Nephron (organoid): ENCODE results near the gene SART1.
"Not testable (repeated sequence)": the region's sequence is repeated elsewhere in the genome, so short reads cannot be mapped to it uniquely, and the experiment has no call there.

Source experiments
- H3K27ac Mint-ChIP-seq, 3 experiments: 2 replicates each; pipeline ENCODE4 v1.8.0; 2020; ENCODE audit warnings: mixed read lengths in 3 of 3, mild to moderate bottlenecking in 2 of 3, moderate library complexity in 1 of 3
- H3K27me3 Mint-ChIP-seq: 2 replicates; pipeline ENCODE4 v1.8.0; 2021; ENCODE audit warnings: low read depth, mild to moderate bottlenecking, moderate library complexity, mixed read lengths
- H3K36me3 Mint-ChIP-seq: 2 replicates; pipeline ENCODE4 v1.8.0; 2020; ENCODE audit warnings: low read depth, mixed read lengths
- H3K4me1 Mint-ChIP-seq: 2 replicates; pipeline ENCODE4 v1.8.0; 2020; ENCODE audit warnings: mixed read lengths
- H3K4me3 Mint-ChIP-seq, 3 experiments: 2 replicates each; pipeline ENCODE4 v1.8.0; 2020; ENCODE audit warnings: mild to moderate bottlenecking in 3 of 3, mixed read lengths in 3 of 3, moderate library complexity in 2 of 3
- H3K9me3 Mint-ChIP-seq: 2 replicates; pipeline ENCODE4 v1.8.0; 2020; ENCODE audit warnings: mixed read lengths
- TF ChIP-seq, protein P1 (sequence below), 3 experiments: fragments of 200-600 bp; sonication (generic); IDR thresholded peaks; one replicate each; pipeline ENCODE4 v1.5.0; 2021; ENCODE audit warnings: antibody characterized with exemption in 3 of 3; ENCODE audit not compliant: unreplicated experiment in 3 of 3

SART1 gene

DNA sequence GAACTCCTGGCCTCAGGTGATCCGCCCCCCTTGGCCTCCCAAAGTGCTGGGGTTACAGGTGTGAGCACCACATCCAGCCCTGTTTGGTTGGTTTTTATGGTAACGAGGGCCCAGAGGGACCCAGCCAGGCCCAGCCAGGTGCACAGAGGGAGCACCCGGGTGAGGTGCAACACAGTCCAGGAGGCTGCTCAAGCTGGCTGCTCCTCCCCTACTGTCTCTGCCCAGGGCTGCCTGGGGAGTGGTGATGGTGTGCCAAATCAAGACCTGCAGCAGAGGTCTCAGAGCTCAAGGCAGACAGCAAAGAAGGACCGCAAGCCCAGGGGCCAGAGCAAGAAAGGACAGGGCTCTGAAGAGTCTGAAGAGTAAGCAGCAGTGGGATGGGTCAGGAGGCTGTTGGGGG lies 14.9 kb upstream of the SART1 start:
- Mint-ChIP-seq H3K9me3 (no peaks in the 10 kb centered on the region), H3K36me3 (no peaks in the 10 kb centered on the region), H3K27me3 (peaks cover 8% of the 10 kb centered on the region), H3K27ac (no peak overlapping the region), H3K4me1 (peaks cover under 1% of the 10 kb centered on the region), H3K4me3 (no peak overlapping the region)
- TF ChIP-seq, protein P1, sequence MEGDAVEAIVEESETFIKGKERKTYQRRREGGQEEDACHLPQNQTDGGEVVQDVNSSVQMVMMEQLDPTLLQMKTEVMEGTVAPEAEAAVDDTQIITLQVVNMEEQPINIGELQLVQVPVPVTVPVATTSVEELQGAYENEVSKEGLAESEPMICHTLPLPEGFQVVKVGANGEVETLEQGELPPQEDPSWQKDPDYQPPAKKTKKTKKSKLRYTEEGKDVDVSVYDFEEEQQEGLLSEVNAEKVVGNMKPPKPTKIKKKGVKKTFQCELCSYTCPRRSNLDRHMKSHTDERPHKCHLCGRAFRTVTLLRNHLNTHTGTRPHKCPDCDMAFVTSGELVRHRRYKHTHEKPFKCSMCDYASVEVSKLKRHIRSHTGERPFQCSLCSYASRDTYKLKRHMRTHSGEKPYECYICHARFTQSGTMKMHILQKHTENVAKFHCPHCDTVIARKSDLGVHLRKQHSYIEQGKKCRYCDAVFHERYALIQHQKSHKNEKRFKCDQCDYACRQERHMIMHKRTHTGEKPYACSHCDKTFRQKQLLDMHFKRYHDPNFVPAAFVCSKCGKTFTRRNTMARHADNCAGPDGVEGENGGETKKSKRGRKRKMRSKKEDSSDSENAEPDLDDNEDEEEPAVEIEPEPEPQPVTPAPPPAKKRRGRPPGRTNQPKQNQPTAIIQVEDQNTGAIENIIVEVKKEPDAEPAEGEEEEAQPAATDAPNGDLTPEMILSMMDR (IDR thresholded peaks at IDR 0.05; ENCODE audit: unreplicated experiment in 3 of 3), result no peak

DNA sequence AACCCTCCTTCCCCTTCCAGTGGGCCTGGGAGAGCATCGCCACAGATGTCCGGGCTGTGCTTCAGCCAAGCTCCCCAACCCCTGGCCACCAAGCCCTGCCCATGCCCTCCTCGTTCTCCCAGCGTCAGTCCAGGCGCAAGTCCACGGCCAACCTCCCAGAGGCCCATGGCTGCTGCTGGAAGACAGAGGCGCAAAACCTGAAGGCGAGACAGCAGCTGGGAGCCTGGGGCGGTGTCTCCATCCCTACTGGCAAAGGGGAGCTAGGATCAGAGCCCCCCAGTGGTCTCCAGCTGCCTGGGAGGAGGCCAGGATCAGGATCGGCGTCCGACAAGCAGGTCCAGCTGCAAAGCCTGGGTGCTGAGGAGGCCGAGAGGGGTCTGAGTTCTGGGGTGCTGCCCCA lies 14.4 kb upstream of the SART1 start:
- H3K27ac Mint-ChIP-seq, result no peak overlapping the region
- H3K9me3 Mint-ChIP-seq, result no peaks in the 10 kb centered on the region
- no peaks in the 10 kb centered on the region for H3K4me1 Mint-ChIP-seq
- peaks cover 12% of the 10 kb centered on the region for H3K27me3 Mint-ChIP-seq
- no peak overlapping the region for H3K4me3 Mint-ChIP-seq
- H3K36me3 Mint-ChIP-seq, result no peaks in the 10 kb centered on the region
- TF ChIP-seq, protein P1 (IDR thresholded peaks at IDR 0.05; ENCODE audit: unreplicated experiment in 3 of 3), result no peak

DNA sequence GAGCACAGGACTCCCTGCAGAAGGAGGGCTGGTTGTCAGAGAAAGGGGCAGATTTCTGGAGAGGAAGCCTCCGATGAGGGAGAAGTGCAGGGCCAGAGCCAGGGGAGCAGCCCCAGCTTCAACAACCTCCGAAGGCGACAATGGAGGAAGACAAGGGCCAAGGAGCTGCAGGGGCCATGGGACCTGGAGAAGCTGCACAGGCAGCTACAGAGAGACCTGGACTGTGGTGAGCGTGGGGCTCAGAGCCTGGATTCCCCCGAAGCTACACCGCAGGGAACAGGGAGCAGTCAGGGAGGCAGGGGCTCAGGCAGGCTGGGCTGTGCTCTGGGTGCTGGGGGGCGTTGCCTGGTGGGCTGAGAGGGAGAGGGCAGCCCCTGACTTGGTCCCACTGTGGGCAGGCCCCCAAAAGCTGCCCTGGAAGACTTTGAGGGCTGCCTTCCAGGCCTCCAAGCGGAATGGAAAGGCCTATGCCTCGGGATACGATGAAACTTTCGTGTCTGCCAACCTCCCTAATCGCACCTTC lies 13.9 kb upstream of the SART1 start:
- Mint-ChIP-seq H3K36me3 (no peaks in the 10 kb centered on the region), H3K27ac (no peak overlapping the region), H3K9me3 (no peaks in the 10 kb centered on the region), H3K4me3 (no peak overlapping the region), H3K4me1 (no peaks in the 10 kb centered on the region), H3K27me3 (peaks cover 11% of the 10 kb centered on the region)
- TF ChIP-seq, protein P1 (IDR thresholded peaks at IDR 0.05; ENCODE audit: unreplicated experiment in 3 of 3), result no peak

DNA sequence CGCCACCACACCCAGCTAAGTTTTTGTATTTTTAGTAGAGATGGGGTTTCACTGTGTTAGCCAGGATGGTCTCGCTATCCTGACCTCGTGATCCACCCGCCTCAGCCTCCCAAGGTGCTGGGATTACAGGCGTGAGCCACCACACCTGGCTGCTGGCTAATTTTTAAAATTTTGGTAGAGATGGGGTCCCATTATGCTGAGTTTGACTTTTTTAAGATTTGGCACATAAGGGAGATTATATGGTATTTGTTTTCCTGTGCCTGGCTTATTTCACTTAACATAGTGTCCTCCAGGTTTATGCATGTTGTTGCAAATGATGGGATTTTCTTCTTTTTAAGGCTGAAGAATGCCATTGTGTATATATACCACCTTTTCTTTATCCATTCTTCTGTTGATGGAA lies 10.8 kb upstream of the SART1 start:
- not testable (repeated sequence) for H3K27ac Mint-ChIP-seq, H3K4me1 Mint-ChIP-seq, H3K36me3 Mint-ChIP-seq, H3K9me3 Mint-ChIP-seq, H3K4me3 Mint-ChIP-seq
- peaks cover 11% of the 10 kb centered on the region for H3K27me3 Mint-ChIP-seq

DNA sequence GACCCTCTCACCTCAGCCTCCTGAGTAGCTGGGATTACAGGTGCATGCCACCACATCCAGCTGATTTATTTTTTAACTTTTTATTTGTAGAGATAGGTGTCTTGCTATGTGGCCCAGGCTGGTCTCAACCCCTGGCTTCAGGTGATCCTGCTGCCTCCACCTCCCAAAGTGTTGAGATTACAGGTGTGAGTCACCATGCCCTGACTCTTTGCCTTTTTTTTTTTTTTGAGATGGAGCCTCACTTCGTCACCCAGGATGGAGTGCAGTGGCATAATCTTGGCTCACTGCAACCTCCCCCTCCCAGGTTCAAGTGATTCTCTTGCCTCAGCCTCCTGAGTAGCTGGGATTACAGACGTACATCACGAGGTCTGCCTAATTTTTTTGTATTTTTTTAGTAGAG lies 9.9 kb upstream of the SART1 start:
- peaks cover 11% of the 10 kb centered on the region for H3K27me3 Mint-ChIP-seq
- not testable (repeated sequence) for H3K9me3 Mint-ChIP-seq, H3K4me1 Mint-ChIP-seq, H3K4me3 Mint-ChIP-seq, H3K27ac Mint-ChIP-seq, H3K36me3 Mint-ChIP-seq

DNA sequence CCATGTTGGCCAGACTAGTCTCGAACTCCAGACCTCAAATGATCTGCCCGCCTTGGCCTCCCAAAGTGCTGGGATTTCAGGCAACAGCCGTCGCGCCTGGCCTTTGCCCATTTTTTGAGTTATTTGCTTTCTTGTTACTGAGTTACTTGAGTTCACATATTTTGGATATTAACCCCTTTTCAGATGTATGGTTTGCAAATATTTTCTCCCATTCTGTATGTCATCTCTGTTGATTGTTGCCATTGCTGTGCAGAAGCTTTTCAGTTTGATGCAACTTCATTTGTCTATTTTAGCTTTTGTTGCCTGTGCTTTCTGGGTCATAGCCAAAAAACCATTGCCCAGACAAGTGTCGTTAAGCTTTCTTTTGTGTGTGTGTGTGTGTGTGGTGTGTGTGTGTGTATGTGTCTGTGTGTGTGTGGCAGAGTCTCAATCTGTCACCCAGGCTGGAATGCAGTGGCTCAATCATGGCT lies 9.4 kb upstream of the SART1 start:
- no peak overlapping the region for H3K27ac Mint-ChIP-seq
- H3K27me3 Mint-ChIP-seq, result peaks cover 11% of the 10 kb centered on the region
- TF ChIP-seq, protein P1 (IDR thresholded peaks at IDR 0.05; ENCODE audit: unreplicated experiment in 3 of 3), result no peak
- H3K9me3 Mint-ChIP-seq, result no peaks in the 10 kb centered on the region
- no peaks in the 10 kb centered on the region for H3K36me3 Mint-ChIP-seq
- H3K4me3 Mint-ChIP-seq, result no peak overlapping the region
- H3K4me1 Mint-ChIP-seq, result no peaks in the 10 kb centered on the region

DNA sequence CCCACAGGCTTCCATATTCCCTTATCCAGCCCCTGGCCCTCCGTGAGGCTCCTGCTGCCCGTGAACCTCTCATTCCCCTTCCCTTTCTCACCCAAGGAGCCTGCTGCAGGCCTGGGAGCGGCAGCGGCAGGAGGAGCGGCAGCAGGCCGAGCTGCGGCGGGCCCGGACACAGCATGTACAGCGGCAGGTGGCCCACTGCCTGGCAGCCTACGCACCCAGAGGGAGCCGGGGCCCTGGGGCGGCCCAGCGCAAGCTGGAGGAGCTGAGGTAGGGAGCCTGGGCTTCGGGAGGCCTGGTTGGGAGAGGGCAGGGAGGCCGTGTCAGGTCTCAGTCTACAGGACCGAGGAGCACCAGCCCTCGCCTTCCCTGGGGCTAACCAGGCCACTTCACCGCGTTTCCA lies 8.1 kb upstream of the SART1 start:
- TF ChIP-seq, protein P1 (IDR thresholded peaks at IDR 0.05; ENCODE audit: unreplicated experiment in 3 of 3), result no peak
- Mint-ChIP-seq H3K27me3 (peaks cover 8% of the 10 kb centered on the region), H3K9me3 (no peaks in the 10 kb centered on the region), H3K36me3 (no peaks in the 10 kb centered on the region), H3K4me1 (no peaks in the 10 kb centered on the region), H3K4me3 (no peak overlapping the region), H3K27ac (no peak overlapping the region)
